ENCODE data around the gene NR3C2.

The NR3C2 gene

DNA sequence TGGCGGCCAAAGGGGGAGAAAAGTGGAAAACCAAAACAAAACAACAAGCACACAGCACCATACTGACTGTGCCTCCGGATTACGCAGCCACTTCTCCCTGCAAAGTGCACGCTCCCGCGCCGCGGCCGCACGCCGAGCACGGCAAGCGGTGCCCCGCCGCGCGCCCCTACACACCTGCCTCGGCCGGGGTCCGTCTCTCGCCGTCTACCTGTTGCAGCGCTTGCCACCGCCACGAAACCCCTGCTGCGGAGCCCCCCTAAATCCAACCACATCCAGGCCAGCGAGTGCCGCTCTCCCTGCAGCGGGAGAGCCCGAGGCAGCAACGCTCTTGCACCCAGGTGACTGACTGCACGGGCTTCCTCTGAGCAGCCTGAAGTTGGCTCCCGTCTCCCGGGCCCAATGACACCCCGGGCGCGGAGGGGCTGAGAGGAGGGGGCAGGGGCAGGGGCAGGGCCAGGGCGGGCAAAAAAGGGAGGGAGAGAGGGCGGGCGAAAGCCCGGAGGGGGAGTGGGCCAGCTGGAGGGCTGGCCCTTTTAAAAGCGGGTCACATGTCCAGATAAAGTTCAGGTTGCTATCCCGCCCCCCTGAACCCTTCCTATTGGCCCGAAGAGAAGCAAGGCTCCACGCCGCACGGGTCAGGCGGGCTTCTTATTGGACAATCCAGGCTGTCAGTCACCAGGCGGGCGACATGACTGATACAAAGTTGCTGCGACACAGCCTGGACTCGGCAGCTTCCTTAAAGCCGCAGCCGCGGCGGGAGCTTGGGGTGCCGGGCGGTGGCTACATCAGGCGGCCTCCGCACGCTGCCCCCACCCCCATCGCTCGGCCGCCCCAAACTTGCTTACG lies at the start of gene NR3C2:
TSS of gene NR3C2 (minus strand) at position 429 of the 846 bp plus-strand sequence.
- peak; percentile 99 for DNase-seq (ENCODE audit: low spot score)

DNA sequence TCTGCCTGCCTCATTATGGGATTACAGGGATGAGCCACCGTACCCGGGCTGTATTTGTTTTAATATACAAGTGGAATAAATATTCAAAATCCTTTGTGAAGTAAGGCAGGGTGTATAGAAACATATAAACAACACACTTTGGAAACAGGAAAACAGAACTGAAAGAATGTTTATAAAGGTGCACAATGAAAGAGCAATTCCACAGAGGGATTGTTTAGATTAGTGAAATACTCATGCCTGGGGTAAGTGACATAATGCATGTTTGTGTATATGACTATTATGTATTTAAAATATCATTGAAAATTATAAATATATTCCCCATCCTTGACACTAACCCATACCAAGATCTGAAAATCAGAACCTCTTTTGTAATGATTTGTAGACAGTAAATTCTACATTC lies 45.0 kb upstream of the NR3C2 start:
- no peak for DNase-seq (ENCODE audit: low spot score)

DNA sequence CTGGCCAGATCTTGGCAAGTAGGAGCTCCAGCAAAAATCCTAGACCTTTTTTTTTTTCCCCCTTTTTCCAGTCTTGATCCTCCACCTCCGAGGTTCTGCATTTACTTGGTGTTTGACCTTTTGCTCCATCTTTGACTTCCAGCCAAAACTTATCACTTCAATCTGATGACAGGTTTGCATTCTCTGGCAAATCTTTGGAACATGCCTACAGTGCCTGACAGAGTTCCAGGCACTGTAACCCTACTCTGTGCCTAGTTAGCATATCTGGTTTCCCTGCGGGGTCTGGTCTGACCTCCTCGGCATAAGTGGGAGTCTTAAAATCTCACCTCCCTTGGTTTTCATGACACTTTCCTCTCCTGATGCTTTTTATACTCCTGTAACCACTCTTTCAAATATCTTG lies 39.4 kb upstream of the NR3C2 start:
- no peak for DNase-seq (ENCODE audit: low spot score)

GRCh38 chr4:148477276-148477675 lies 35.1 kb upstream of the NR3C2 start:
- no peak for DNase-seq (ENCODE audit: low spot score)

- DNase-seq (ENCODE audit: low spot score): no peak
Measured at GRCh38 chr4:148469938-148470337, 27.7 kb upstream of the NR3C2 start.

DNA sequence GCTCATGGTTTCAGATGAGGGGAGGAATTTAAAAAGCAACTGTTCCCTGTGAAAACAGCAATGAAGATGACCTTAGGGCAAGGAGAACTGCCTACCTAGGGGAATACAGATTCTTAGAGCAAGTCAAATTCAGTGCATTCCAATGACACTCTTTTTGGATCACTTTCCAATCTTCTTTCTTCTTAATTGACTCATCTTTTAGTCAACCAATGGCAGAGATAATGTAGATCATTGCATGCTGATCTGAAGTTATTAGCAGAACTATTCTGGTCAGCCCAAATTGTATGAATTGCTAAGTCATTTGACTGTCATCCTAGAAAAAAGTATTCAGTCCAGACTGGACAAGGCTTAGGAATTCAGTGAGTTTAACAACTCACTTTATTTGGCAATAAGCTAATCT lies 12.6 kb upstream of the NR3C2 start:
- DNase-seq (ENCODE audit: low spot score): no peak

DNA sequence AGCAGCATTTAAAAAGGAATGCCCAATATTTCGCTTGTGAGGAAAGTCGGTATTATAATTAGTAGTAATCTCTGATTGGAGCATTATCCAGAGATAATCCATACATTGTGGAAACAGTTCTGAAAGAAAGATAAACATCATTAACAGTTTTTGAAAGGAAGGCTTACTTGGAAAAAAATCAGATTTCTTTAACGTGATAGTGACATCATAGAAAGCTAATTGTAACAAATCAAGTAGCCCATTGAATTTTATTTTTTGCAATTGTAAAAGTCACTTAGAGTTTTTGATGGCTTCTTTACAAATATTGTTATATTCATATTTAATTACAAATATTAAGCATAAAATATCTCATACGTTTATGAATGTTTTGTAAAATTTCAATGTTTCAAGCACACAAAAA lies 11.6 kb upstream of the NR3C2 start:
- DNase-seq (ENCODE audit: low spot score): no peak

DNA sequence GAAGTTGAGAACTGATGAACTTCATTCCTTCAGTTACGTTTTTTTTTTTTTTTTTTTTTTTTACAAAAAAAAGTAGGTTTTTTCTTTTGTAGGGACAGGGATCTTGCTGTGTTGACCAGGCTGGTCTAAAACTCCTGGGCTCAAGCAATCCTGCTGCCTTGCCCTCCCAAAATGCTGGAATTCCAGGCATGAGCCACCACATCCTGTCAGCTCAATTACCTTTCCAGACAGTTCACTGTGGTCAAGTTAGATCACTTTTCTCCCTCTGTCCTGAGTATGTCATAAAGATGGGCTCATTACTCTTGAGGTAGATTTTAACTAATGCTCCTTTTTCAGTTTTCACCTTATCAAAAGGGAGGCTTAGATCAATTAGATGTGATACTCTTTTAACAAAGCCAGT lies 10.8 kb upstream of the NR3C2 start:
- no peak for DNase-seq (ENCODE audit: low spot score)

GRCh38 chr4:148449921-148450320 lies 7.7 kb upstream of the NR3C2 start:
- DNase-seq (ENCODE audit: low spot score): no peak

- no peak for DNase-seq (ENCODE audit: low spot score)
Measured at GRCh38 chr4:148448141-148448540, 5.9 kb upstream of the NR3C2 start.

DNA sequence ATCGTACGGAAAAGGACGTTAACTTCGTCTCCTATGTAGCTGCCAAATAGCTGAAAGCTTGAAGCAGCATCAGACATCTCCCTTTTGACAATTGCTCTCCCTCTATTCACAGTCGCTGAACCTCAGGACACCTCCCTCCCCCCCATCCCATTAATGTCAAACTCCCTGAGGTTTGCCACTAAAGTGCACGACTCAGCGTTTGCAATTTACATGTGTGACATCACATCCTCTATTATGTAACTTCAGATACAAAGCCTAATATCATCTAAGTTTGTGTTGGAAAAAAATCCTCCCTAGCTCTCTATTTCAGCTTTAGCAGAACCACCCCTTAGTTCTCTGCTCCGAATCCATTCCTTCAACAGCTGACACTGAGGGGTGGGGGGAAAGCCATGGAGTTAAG lies 5.5 kb upstream of the NR3C2 start:
- no peak for DNase-seq (ENCODE audit: low spot score)

DNA sequence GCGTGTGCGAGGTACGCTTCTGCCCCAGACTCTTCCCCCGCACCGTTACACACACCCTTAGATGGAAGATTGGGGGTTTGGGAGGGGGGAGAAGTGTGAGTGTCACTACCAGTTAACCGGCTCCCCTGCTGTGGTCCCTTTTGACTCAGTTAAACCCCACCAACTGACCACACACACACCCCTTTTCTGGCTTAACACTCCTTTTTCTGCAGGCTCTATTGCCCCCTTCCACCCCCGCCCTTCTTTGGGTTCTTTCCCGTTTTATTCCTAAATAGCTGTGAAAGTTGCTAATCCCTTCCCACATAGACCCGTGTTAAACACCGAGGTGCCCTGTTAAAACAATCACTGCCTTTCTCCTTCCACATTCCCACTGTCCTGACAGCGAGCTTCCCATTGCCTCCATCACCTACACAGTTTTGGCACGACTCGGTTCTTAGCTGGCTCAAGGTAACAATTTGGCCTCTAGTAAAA lies 3.7 kb upstream of the NR3C2 start:
- DNase-seq (ENCODE audit: low spot score): no peak

DNA sequence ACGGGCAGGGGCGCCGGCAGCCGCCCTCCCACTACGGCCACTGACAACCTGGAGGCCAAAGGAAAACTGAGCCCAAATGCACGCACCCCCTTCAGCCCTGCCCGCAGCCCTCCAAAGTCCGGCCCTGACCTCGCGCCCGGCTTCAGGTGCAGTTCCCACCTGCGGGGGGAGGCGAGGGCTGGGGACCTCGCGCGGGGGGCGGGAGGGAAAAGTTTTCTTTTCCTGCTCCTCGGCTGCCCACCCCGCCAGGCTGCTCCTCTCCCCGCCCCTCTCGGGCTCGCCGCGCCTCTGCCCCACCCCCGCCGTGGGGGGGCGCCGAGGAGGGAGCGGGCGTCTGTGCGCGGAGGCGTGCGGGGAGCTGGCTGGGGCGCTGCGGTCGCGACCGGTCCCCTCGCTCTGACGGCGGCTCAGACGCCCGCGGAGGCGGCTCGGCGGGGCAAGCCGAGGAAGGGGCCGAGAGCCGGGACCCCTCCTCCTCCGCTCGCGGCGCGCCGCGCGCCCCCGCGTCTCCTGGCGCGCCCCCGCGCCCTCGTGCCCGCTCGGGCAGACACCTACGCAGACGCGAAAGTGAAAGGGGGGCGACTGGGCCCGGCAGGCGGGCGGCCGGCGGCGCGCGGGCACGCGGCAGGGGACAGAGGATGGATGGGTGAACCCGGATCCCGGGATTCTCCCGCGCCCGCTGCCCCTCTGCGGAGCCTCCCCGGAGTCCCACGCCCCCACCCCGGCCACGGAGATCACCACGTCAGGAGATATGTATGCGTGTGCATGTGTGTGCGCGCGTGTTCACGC lies 3.1 kb upstream of the NR3C2 start:
- DNase-seq (ENCODE audit: low spot score): peak; percentile 46

DNA sequence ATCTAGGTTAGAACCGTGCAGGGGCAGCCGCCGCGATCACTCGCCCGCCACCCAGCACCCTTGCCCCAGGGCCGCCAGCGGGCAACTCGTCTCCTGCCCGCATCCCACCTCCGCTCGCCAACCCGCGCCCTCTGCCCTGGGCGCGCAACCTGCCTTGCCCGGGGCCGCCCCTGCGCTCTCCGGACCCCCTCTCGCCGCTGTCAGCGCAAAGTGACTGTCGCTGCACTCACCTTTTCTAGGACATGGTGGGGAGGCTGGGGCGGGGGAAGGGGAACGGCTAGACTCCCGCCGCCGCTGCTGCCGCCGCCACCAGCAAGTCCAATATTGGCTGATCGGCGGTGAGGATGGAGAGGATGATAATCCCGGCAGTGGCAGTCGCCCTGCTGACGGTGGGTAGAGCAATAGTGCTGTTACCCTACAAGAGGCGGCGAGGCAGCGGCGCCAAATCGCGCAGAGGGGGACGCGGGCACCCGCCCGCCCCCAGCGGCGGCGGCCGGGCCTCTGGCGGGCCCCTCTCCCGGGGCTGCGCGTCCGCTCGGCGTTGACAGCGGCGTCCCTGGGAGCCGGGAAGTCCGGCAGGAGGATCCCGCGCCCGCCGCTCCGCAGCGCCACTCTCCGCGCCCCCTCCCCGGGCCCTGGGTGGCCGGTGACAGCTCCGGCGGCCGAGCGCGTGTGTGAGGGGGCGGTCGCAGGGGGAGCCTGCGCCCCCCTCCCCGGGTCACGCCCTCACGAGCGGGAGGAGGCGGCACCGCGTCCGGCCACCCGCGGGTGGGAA lies 2.3 kb upstream of the NR3C2 start:
- DNase-seq (ENCODE audit: low spot score): peak; percentile 12

DNA sequence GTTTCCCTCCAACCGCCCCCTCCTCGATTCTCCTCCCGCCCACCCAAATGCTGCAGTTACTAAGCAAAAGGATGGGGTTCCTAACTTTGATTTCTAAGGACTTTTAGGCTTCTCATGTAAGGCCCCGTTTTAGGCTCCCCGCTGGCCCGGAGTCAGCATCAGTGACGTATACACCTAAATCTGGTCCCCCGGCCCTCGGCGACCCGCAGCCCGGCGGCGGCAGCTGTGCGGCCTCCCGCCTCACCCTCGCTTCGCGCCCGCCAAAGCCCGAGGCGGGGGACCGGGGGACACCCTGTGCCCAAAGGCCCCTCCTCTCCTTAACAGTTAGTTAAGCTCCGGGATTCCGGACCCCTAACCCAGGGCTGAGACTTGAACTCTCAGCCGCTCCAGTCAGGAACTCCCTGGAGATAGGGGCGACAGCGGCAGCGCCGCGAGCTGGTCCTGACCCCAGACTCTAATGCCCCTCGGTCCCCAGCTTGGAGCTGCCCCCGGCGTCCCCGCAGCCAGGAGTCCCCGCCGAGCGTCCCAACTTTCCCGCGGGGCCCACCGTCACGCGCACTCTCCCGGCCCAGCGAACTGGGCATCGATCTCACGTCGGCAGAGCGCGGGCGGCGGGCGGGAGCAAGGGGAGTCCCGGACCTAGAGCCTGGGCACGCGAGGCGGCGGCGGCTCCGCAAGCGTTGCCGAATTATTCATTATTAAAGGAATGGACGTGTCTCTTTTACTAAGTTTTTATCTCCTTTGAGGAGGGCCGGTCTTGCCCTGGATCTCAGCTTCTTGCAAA lies 1.5 kb upstream of the NR3C2 start:
- peak; percentile 8 for DNase-seq (ENCODE audit: low spot score)

GRCh38 chr4:148442832-148443511 lies 758 bp upstream of the NR3C2 start:
- peak; percentile 5 for DNase-seq (ENCODE audit: low spot score)

GRCh38 chr4:148441624-148441985 lies 609 bp downstream of the NR3C2 start:
- no peak for DNase-seq (ENCODE audit: low spot score)

DNA sequence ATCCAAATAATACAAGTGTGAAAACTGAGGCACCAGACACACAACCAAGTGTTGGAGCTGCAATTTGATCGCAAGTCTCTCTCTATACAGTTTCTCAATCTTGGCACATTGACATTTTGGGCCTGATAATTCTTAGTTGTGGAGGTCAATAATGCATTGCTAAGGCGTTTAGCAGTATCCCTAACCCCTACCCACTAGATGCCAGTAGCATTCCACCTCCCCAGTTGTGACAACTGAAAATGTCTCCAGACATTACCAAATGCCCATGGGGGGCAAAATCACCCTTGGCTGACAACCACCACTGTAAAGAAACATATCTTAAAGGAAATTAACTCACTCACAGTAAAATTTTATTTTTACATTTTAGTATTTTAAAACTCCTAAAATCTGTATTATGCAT lies 4.2 kb downstream of the NR3C2 start:
- no peak for DNase-seq (ENCODE audit: low spot score)

DNA sequence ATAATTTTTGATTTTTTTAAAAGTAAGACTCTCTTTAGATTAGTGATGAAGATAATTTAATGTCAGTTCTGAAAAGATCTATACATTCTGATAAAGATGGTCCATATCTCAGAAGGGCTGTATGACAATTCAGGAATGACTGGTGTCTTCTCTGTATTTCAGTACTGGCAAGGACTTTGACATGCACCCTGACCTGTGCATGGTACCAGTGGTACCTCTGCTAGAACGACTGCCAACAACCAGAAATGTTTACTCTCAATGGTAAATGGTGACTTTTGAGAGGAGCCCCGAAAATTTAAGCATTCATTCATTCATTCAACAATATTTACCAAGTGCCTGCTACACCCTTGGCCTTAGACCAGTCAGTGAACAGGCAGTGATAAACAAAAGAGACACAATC lies 4.8 kb downstream of the NR3C2 start:
- DNase-seq (ENCODE audit: low spot score): no peak

GRCh38 chr4:148436512-148436911 lies 5.7 kb downstream of the NR3C2 start:
- no peak for DNase-seq (ENCODE audit: low spot score)
